ENCODE measurements around the gene KMT2B. TPM values are rescaled to one million over a fixed set of nuclear protein-coding genes. Genes with fewer than 3 reads are reported as not detected.
A peak's percentile ranks its signal among the peaks of the same experiment; 100 is the strongest.

KMT2B gene
- total RNA-seq, 1 donor from 2014 or later = 36.6 TPM

GRCh38 chr19:35780058-35780457 lies 62.3 kb downstream of the KMT2B start:
- no peak overlapping the region for H3K4me3 ChIP-seq
- no peak for DNase-seq
- H3K36me3 ChIP-seq = no peaks in the 10 kb centered on the region
- no peak for TF ChIP-seq CTCF (IDR thresholded peaks at IDR 0.05)
- H3K27me3 ChIP-seq = no peaks in the 10 kb centered on the region
- no peak for ATAC-seq
- H3K27ac ChIP-seq = no peak overlapping the region
- no peaks in the 10 kb centered on the region for H3K4me1 ChIP-seq
- intact Hi-C loops (cut with DNase I) = no loop called here
- H3K9me3 ChIP-seq = no peaks in the 10 kb centered on the region

- ATAC-seq (no peak), DNase-seq (no peak)
- Histone ChIP-seq H3K27ac (no peak overlapping the region), H3K4me3 (no peak overlapping the region), H3K4me1 (no peaks in the 10 kb centered on the region), H3K9me3 (no peaks in the 10 kb centered on the region), H3K36me3 (no peaks in the 10 kb centered on the region), H3K27me3 (no peaks in the 10 kb centered on the region)
- TF ChIP-seq CTCF (IDR thresholded peaks at IDR 0.05) = no peak
- intact Hi-C loops (cut with DNase I) = no loop called here
Observed at GRCh38 chr19:35780717-35781116, 62.9 kb downstream of the KMT2B start.

- Histone ChIP-seq H3K27ac (no peak overlapping the region), H3K27me3 (no peaks in the 10 kb centered on the region), H3K9me3 (no peaks in the 10 kb centered on the region), H3K4me3 (no peak overlapping the region), H3K4me1 (no peaks in the 10 kb centered on the region), H3K36me3 (no peaks in the 10 kb centered on the region)
- TF ChIP-seq CTCF (IDR thresholded peaks at IDR 0.05) = no peak
- intact Hi-C loops (cut with DNase I) = no loop called here
- ATAC-seq (no peak), DNase-seq (no peak)
Observed at GRCh38 chr19:35781650-35782049, 63.8 kb downstream of the KMT2B start.

GRCh38 chr19:35782589-35782988 lies 64.8 kb downstream of the KMT2B start:
- H3K36me3 ChIP-seq = no peaks in the 10 kb centered on the region
- intact Hi-C loops (cut with DNase I) = no loop called here

GRCh38 chr19:35783469-35784434 lies 65.9 kb downstream of the KMT2B start:
- Histone ChIP-seq H3K9me3 (no peaks in the 10 kb centered on the region), H3K4me1 (no peaks in the 10 kb centered on the region), H3K27ac (no peak overlapping the region), H3K36me3 (no peaks in the 10 kb centered on the region), H3K4me3 (no peak overlapping the region), H3K27me3 (no peaks in the 10 kb centered on the region)
- no peak for DNase-seq
- ATAC-seq = no peak
- TF ChIP-seq CTCF (IDR thresholded peaks at IDR 0.05) = no peak
- intact Hi-C loops (cut with DNase I) = no loop called here

More at GRCh38 chr19:35782589-35782988, 64.8 kb downstream of the KMT2B start:
- Histone ChIP-seq H3K9me3 (no peaks in the 10 kb centered on the region), H3K27me3 (no peaks in the 10 kb centered on the region), H3K4me3 (no peak overlapping the region), H3K27ac (no peak overlapping the region), H3K4me1 (no peaks in the 10 kb centered on the region)
- DNase-seq (peak; percentile 62), ATAC-seq (no peak)
- no peak for TF ChIP-seq CTCF (IDR thresholded peaks at IDR 0.05)

Data from upper lobe of right lung (tissue), 1 donor.